GM12874 (cell line): Measurements from ENCODE around the gene CCDC60.

Experiments
- CTCF ChIP-seq: IDR thresholded peaks from 2 replicates; pipeline ENCODE4 v1.5.1; 2011; ENCODE audit warnings: low read depth, mild to moderate bottlenecking, control low read depth, low read length, moderate library complexity; ENCODE audit not compliant: insufficient read depth

Gene CCDC60

GRCh38 chr12:119457271-119457670, 122.7 kb downstream of the CCDC60 start:
- no peak for TF ChIP-seq CTCF

- no peak for TF ChIP-seq CTCF
Observed at GRCh38 chr12:119459481-119459880, 125.0 kb downstream of the CCDC60 start.

GRCh38 chr12:119460876-119461275, 126.3 kb downstream of the CCDC60 start:
- TF ChIP-seq CTCF = no peak

GRCh38 chr12:119461636-119462214, 127.2 kb downstream of the CCDC60 start:
- TF ChIP-seq CTCF = no peak

GRCh38 chr12:119463211-119463926, 128.8 kb downstream of the CCDC60 start:
- TF ChIP-seq CTCF = no peak

- no peak for TF ChIP-seq CTCF
Observed at GRCh38 chr12:119468296-119468695, 133.8 kb downstream of the CCDC60 start.

- no peak for TF ChIP-seq CTCF
Observed at GRCh38 chr12:119475650-119476049, 141.1 kb downstream of the CCDC60 start.
